Esophagus squamous epithelium (tissue), 4 donors: ENCODE results near the gene FUBP3.

Source experiments
- CTCF ChIP-seq, 6 experiments: fragments of 450-650 bp in 4 of 6; fragments of 200-600 bp in 2 of 6; sonication (generic) in 2 of 6; IDR thresholded peaks; one replicate each; pipeline ENCODE4 v1.5.1; 2016 to 2019; ENCODE audit warnings: antibody characterized with exemption in 6 of 6, mild to moderate bottlenecking in 4 of 6, moderate library complexity in 4 of 6
- POLR2A ChIP-seq, 4 donors: fragments of 450-650 bp; IDR thresholded peaks; one replicate each; pipeline ENCODE4 v1.6.1; 2017; ENCODE audit warnings: antibody characterized with exemption in 4 of 4, mild to moderate bottlenecking in 4 of 4, moderate library complexity in 3 of 4

- TF ChIP-seq CTCF (IDR thresholded peaks at IDR 0.05) (no peak), POLR2A (IDR thresholded peaks at IDR 0.05) (no peak)
Measured at GRCh38 chr9:130576176-130576575, 3.2 kb upstream of the FUBP3 start.
